ENCODE results near the gene MUC5B.

MUC5B gene

DNA sequence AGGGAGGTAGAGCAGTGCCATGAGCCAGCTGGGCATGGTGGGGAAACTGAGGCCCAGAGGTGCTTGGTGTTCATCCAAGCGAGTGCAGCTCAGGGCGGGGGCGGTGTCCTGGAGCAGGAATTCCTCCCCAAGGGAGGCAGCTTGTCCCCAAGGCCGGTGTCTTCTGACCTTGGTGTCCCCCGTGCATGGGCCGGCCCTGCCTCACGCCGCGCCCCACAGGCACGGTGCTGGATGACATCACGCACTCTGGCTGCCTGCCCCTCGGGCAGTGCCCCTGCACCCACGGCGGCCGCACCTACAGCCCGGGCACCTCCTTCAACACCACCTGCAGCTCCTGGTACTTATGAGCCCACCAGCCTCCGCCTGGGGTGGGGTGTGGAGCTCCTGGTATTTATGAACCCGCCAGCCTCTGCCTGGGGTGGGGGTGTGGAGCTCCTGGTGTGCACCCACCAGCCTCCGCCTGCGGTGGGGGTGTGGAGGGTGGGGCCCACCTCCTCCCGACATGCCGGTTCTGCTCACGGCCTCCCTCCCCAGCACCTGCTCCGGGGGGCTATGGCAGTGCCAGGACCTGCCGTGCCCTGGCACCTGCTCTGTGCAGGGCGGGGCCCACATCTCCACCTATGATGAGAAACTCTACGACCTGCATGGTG lies 6.7 kb downstream of the MUC5B start:
- TF ChIP-seq GATA3 (IDR thresholded peaks at IDR 0.05; ENCODE audit: low read depth, low read length) = no peak
- TF ChIP-seq GATA2 (IDR thresholded peaks at IDR 0.05; ENCODE audit: low read depth, low read length) = no peak

DNA sequence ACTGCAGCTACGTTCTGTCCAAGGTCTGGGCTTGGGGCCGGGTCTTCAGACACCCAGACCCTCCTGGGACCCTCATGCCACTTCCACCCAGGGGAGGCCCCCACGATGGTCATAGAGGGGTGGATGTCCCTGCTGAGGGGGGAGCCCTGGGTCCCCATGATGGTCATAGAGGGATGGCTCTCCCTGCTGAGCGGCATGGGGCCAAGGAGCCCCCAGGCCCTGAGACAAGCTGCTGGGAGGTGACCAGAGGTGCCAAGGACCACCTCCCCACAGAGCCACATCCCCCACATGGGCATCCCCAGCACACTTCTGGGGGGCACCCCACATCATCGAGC lies 7.2 kb downstream of the MUC5B start:
- TF ChIP-seq GATA2 (IDR thresholded peaks at IDR 0.05; ENCODE audit: low read depth, low read length) = no peak
- TF ChIP-seq GATA3 (IDR thresholded peaks at IDR 0.05; ENCODE audit: low read depth, low read length) = no peak

DNA sequence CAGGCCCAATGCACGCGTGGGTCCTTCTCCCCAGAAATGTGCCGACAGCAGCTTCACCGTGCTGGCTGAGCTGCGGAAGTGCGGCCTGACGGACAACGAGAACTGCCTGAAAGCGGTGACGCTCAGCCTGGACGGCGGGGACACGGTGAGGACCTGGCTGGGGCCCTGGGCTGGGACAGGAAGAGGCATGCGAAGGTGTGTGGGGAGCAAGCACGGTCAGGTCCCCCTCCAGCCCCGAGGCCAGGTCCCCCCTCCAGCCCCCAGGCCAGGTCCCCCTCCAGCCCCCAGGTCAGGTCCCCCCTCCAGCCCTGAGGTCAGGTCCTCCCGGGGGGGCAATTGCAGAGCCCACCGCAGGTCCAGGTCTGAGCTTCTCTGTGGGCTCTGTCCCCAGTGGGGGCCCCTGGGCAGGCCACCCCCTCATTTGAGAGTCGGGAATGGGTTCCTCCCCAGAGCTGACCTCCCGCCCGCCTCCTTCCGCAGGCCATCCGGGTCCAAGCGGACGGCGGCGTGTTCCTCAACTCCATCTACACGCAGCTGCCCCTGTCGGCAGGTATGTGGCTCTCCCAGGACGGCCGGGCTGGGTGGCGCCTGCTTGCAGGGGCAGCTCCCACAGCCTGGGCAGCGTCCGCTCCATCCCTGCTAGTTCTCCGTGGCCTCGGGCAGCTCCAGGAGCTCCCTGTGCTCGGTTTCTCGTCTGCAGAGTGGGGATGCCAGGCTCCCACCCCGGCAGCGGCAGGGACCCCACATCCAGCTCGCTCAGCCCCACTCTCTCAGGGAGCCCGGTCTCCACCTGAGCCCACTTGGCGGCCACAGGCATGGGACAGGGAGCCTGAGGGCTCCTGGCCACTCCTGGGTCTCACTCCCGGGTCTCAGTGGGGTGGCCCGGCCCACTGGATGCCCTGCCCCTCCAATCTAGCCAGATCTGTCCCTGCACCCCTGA lies 7.9 kb downstream of the MUC5B start:
- TF ChIP-seq GATA3 (IDR thresholded peaks at IDR 0.05; ENCODE audit: low read depth, low read length) = no peak
- TF ChIP-seq GATA2 (IDR thresholded peaks at IDR 0.05; ENCODE audit: low read depth, low read length) = no peak

DNA sequence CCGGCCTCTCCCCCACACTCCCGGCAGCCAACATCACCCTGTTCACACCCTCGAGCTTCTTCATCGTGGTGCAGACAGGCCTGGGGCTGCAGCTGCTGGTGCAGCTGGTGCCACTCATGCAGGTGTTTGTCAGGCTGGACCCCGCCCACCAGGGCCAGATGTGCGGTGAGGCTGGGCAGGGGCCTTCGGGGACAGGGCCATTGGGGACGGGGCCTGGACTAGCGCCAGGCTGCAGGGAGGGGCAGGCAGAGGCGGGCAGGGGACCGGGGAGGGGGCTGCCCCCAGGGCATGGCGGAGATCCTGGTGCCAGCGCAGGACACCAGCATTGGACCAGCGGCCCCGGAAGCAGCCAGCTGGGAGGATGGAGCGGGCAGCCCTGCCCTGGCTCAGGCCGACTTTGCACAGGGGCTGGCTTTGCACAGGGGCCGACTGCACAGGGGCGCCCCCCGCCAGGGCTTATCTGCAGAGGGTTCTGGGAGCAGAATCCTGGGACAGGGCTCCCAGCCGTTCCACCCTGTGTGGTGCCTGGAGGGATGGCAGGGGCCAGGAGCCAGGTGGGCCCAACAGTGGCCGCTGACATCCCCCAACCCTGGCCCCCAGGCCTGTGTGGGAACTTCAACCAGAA lies 8.6 kb downstream of the MUC5B start:
- no peak for TF ChIP-seq GATA3 (IDR thresholded peaks at IDR 0.05; ENCODE audit: low read depth, low read length)
- TF ChIP-seq GATA2 (IDR thresholded peaks at IDR 0.05; ENCODE audit: low read depth, low read length) = no peak

DNA sequence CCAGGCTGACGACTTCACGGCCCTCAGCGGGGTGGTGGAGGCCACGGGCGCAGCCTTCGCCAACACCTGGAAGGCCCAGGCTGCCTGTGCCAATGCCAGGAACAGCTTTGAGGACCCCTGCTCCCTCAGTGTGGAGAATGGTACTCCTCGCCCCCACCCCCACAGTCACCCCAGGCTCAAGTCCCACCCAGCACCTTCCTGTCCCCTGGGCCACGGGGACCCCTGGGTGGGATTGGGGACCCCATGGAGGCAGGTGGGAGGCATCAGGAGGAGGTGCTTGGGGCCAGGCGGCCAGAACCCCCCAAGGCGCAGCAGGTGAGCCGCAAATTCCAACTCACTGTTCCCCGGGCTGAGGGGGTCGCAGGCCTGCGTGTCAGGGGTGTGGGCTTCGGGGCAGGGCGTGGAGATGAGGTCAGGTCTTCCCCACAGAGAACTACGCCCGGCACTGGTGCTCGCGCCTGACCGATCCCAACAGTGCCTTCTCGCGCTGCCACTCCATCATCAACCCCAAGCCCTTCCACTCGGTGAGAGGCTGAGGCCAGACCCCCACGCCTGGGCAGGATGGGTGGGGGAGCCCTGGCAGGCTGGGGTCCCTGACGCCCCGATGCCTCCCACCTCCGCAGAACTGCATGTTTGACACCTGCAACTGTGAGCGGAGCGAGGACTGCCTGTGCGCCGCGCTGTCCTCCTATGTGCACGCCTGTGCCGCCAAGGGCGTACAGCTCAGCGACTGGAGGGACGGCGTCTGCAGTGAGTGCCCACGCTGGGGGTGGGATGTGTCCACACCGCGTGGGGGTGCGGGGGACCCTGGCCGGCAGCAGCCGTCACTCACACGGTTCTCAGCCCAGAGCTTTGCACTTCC lies 9.4 kb downstream of the MUC5B start:
- TF ChIP-seq GATA3 (IDR thresholded peaks at IDR 0.05; ENCODE audit: low read depth, low read length) = no peak
- TF ChIP-seq GATA2 (IDR thresholded peaks at IDR 0.05; ENCODE audit: low read depth, low read length) = no peak

DNA sequence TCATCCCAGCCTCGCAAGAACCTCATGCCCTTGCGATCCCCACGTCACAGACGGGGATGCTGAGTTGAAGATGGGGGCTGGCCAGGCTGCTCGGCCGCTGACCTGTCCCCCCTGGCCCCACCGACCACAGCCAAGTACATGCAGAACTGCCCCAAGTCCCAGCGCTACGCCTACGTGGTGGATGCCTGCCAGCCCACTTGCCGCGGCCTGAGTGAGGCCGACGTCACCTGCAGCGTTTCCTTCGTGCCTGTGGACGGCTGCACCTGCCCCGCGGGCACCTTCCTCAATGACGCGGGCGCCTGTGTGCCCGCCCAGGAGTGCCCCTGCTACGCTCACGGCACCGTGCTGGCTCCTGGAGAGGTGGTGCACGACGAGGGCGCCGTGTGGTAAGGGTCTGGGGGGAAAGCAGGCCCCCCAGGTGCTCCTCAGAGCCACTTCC lies 10.0 kb downstream of the MUC5B start:
- TF ChIP-seq GATA3 (IDR thresholded peaks at IDR 0.05; ENCODE audit: low read depth, low read length) (no peak), GATA2 (IDR thresholded peaks at IDR 0.05; ENCODE audit: low read depth, low read length) (no peak)

DNA sequence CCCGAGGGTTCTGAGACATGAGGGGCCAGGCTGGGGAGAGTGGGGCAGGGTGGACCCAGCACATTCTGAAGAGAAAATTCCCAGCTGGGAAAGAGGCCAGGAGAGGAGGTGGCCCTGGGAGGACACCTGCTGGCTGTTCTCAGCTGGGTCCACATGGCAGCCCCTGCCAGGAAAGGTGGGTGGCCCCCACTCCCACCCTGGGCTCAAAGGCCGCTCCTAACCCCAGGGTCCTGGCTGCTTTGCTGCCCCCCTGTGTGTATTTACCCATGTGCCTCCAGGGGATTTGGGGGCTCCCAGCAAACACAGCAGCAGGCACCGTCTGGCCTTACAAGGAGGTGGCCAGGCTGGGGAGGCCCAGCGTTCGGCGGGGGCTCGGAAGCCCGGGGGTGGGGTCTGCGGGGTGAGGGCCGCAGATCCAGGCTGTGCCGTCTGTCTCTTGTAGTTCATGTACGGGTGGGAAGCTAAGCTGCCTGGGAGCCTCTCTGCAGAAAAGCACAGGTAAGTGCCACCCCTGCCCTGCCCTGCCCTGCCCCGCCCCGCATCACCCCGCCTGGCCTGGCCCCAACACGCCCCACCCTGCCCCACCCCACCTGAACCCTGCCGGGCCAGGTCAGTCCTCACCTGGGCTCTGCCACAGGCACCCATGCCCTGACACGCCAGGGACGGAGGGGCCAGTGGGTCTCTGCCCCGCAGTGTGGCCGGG lies 10.6 kb downstream of the MUC5B start:
- no peak for TF ChIP-seq GATA3 (IDR thresholded peaks at IDR 0.05; ENCODE audit: low read depth, low read length)
- TF ChIP-seq GATA2 (IDR thresholded peaks at IDR 0.05; ENCODE audit: low read depth, low read length) = no peak

DNA sequence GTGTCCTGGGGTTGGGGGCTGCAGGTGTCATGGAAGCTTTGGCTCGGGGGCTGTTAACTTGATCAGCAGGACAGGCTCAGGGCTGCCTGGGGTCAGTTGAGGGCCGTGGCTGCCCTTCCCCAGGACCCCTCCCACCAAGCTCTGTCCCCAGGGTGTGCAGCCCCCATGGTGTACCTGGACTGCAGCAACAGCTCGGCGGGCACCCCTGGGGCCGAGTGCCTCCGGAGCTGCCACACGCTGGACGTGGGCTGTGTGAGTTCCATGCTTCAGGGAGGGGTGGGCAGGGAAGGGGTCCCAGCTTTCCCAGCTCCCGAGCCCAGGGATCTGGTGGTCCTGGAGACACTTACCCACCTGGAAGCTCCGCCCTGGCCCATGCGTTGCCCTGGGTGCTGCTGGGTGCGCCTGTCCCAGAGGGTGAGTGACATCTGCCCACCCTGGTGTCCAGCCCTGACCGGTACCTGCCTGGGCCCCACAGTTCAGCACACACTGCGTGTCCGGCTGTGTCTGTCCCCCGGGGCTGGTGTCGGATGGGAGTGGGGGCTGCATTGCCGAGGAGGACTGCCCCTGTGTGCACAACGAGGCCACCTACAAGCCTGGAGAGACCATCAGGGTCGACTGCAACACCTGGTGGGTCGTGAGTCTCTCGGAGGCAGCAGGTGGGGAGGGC lies 11.3 kb downstream of the MUC5B start:
- TF ChIP-seq GATA2 (IDR thresholded peaks at IDR 0.05; ENCODE audit: low read depth, low read length) (no peak), GATA3 (IDR thresholded peaks at IDR 0.05; ENCODE audit: low read depth, low read length) (no peak)

DNA sequence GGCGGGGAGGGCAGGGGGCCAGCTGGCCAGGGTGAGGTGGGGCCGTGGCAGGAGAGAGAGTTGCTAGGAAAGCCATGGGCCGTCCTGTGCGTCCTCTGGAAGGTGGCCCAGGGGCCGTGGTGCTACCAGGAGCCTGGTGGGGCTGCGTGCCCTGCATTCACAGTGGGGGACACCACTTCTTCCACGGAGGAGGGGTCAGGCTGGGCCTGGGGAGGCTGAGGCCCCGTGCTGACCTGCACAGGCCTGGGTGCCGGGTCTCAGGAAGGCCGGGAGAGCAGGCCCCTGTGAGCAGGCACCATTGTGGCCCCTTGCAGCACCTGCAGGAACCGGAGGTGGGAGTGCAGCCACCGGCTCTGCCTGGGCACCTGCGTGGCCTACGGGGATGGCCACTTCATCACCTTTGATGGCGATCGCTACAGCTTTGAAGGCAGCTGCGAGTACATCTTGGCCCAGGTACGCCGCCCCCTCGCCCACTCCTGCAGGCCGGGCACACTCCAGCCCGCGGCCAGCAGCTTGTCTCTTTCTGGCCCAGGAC lies 12.0 kb downstream of the MUC5B start:
- no peak for TF ChIP-seq GATA3 (IDR thresholded peaks at IDR 0.05; ENCODE audit: low read depth, low read length)
- TF ChIP-seq GATA2 (IDR thresholded peaks at IDR 0.05; ENCODE audit: low read depth, low read length) = no peak

DNA sequence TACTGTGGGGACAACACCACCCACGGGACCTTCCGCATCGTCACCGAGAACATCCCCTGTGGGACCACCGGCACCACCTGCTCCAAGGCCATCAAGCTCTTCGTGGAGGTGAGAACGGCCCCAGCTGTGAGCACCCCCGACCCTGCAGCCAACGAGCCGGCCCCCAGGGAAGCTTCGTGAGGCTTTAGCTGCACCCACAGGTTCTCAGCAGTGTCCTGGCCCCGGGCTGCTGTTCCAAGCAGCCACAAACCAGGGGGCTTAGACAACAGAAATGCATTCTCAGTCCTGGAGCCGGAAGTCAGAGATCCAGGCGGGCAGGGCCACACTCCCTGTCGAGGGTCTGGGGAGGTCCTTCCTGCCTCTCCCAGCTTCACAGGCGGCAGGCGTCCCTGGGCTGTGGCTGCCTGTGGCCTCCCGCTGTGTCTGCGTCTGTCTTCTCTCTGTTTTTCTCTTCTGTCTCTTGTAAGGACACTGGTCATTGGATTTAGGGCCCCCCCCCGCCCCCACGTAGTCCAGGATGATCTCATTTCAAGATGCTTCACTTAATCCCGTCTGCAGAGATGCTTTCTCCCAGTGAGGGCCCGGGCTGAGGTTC lies 12.5 kb downstream of the MUC5B start:
- TF ChIP-seq GATA2 (IDR thresholded peaks at IDR 0.05; ENCODE audit: low read depth, low read length) (no peak), GATA3 (IDR thresholded peaks at IDR 0.05; ENCODE audit: low read depth, low read length) (no peak)

DNA sequence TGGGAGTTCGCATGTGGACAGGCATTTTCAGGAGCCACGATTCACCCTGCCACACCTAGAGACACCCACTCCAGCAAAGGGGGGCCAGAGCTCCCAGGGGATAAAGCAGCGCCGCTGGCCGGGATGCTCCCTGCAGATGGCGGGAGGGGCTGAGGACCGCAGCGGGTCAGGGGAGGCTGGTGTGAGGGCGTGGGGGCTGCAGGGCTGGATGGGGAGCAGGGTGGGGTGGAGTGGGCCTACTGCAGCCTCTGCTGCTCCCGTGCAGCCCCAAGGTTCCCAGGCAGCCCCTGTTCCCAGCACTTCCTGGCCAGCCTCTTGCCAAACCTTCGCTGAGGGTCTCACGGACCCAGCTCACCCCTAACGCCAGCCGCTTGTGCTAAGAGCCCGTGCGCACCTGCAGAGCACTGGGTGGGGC lies 13.0 kb downstream of the MUC5B start:
- TF ChIP-seq GATA3 (IDR thresholded peaks at IDR 0.05; ENCODE audit: low read depth, low read length) = no peak
- no peak for TF ChIP-seq GATA2 (IDR thresholded peaks at IDR 0.05; ENCODE audit: low read depth, low read length)
